GM19438 (cell line): ENCODE measurements around the gene DTD1.
A peak's percentile ranks its signal among the peaks of the same experiment; 100 is the strongest.

Experiments used
- ATAC-seq: cut with Tn5 transposase; IDR thresholded peaks from one replicate; pipeline ENCODE4 v1.9.1; 2021; ENCODE audit warnings: low read depth; ENCODE audit not compliant: unreplicated experiment

DTD1 gene

GRCh38 chr20:18587665-18588573 lies at the start of gene DTD1:
TSS of gene DTD1 (plus strand) at chr20:18588054. CDS start at chr20:18588073, 19 bp downstream.
- peak; percentile 95 for ATAC-seq

GRCh38 chr20:18541741-18542140 lies 46.1 kb upstream of the DTD1 start:
- ATAC-seq, result no peak

- ATAC-seq, result no peak
Measured at GRCh38 chr20:18543216-18543615, 44.6 kb upstream of the DTD1 start.

- ATAC-seq, result no peak
Measured at GRCh38 chr20:18543932-18544331, 43.9 kb upstream of the DTD1 start.

GRCh38 chr20:18545566-18545965 lies 42.3 kb upstream of the DTD1 start:
- no peak for ATAC-seq

- no peak for ATAC-seq
Measured at GRCh38 chr20:18548465-18548864, 39.4 kb upstream of the DTD1 start.

GRCh38 chr20:18553746-18554145 lies 34.1 kb upstream of the DTD1 start:
- ATAC-seq, result no peak

GRCh38 chr20:18566892-18567738 lies 20.7 kb upstream of the DTD1 start, which contains the start of gene SMIM26:
TSS of gene SMIM26 (plus strand) at chr20:18567432. CDS start at chr20:18567479, 47 bp downstream.
- ATAC-seq, result peak; percentile 99

GRCh38 chr20:18567739-18568091 lies 20.1 kb upstream of the DTD1 start:
- ATAC-seq, result peak; percentile 15

GRCh38 chr20:18571009-18571408 lies 16.8 kb upstream of the DTD1 start:
- ATAC-seq, result no peak

GRCh38 chr20:18571578-18571977 lies 16.3 kb upstream of the DTD1 start:
- no peak for ATAC-seq

GRCh38 chr20:18577942-18578341 lies 9.9 kb upstream of the DTD1 start:
- ATAC-seq, result no peak

GRCh38 chr20:18578581-18578980 lies 9.3 kb upstream of the DTD1 start:
- ATAC-seq, result no peak

GRCh38 chr20:18580012-18580411 lies 7.8 kb upstream of the DTD1 start:
- no peak for ATAC-seq

GRCh38 chr20:18585134-18585533 lies 2.7 kb upstream of the DTD1 start:
- ATAC-seq, result no peak

GRCh38 chr20:18588574-18588933 lies 700 bp downstream of the DTD1 start:
- peak; percentile 20 for ATAC-seq

GRCh38 chr20:18589941-18590674 lies 2.3 kb downstream of the DTD1 start:
- ATAC-seq, result no peak

- no peak for ATAC-seq
Measured at GRCh38 chr20:18596270-18596669, 8.4 kb downstream of the DTD1 start.

GRCh38 chr20:18609741-18610140 lies 21.9 kb downstream of the DTD1 start:
- ATAC-seq, result no peak

GRCh38 chr20:18611492-18611891 lies 23.6 kb downstream of the DTD1 start:
- no peak for ATAC-seq

- no peak for ATAC-seq
Measured at GRCh38 chr20:18613553-18613952, 25.7 kb downstream of the DTD1 start.
